ENCODE data around the gene SUMO2. TPM values are rescaled to one million over a fixed set of nuclear protein-coding genes. Genes with fewer than 3 reads are reported as not detected.

SUMO2 gene
- total RNA-seq, 4 donors from 2014 or later, result 22.5 to 52.8 (median 37.4) TPM

Small RNAs within 50 kb of the gene (small RNA-seq; reads per million reads assigned to genes)
- 0 reads per million in 2 donors for gene RF00019

Other genes with a start within 250 kb of the SUMO2 start
- 1 to 10 TPM in 3 of 4 donors, not detected in 1; 5.2 to 9.3 (median 8.5) TPM for gene OTOP3, start 247.1 kb downstream of the SUMO2 start, total RNA-seq
- gene HID1, start 210.2 kb downstream of the SUMO2 start, total RNA-seq, result 100 to 1,000 TPM in 3 of 4 donors, 10 to 100 TPM in 1; 80.0 to 148 (median 124) TPM
- 10 to 100 TPM in 3 of 4 donors, 1 to 10 TPM in 1; 7.4 to 80.7 (median 53.9) TPM for gene CDR2L, start 195.3 kb downstream of the SUMO2 start, total RNA-seq
- gene MRPL58, start 170.3 kb downstream of the SUMO2 start, total RNA-seq, result 10 to 100 TPM; 17.3 to 42.7 (median 32.2) TPM
- 100 to 1,000 TPM; 202 to 302 (median 247) TPM for gene ATP5PD, start 136.0 kb downstream of the SUMO2 start, total RNA-seq
- 10 to 100 TPM; 14.9 to 23.5 (median 20.4) TPM for gene KCTD2, start 135.7 kb downstream of the SUMO2 start, total RNA-seq
- 100 to 1,000 TPM in 3 of 4 donors, 10 to 100 TPM in 1; 47.9 to 211 (median 147) TPM for gene SLC16A5, start 95.0 kb downstream of the SUMO2 start, total RNA-seq
- gene ARMC7, start 73.0 kb downstream of the SUMO2 start, total RNA-seq, result 10 to 100 TPM in 3 of 4 donors, 1 to 10 TPM in 1; 4.1 to 27.0 (median 24.1) TPM
- gene NT5C, start 51.2 kb downstream of the SUMO2 start, total RNA-seq, result 100 to 1,000 TPM; 151 to 176 (median 156) TPM
- gene JPT1, start 28.4 kb downstream of the SUMO2 start, total RNA-seq, result 100 to 1,000 TPM; 132 to 261 (median 202) TPM
- 10 to 100 TPM; 34.0 to 52.8 (median 36.7) TPM for gene NUP85, start 22.7 kb upstream of the SUMO2 start, total RNA-seq
- gene GGA3, start 78.6 kb upstream of the SUMO2 start, total RNA-seq, result 100 to 1,000 TPM in 1 of 4 donors, 10 to 100 TPM in 3; 34.0 to 153 (median 77.0) TPM
- gene MRPS7, start 78.9 kb upstream of the SUMO2 start, total RNA-seq, result 10 to 100 TPM; 23.9 to 53.6 (median 45.3) TPM
- gene MIF4GD, start 88.3 kb upstream of the SUMO2 start, total RNA-seq, result 10 to 100 TPM; 14.5 to 35.5 (median 18.9) TPM
- gene SLC25A19, start 106.5 kb upstream of the SUMO2 start, total RNA-seq, result 10 to 100 TPM in 3 of 4 donors, 1 to 10 TPM in 1; 8.2 to 24.8 (median 17.0) TPM
- 100 to 1,000 TPM in 2 of 4 donors, 10 to 100 TPM in 2; 64.8 to 120 (median 98.3) TPM for gene GRB2, start 222.7 kb upstream of the SUMO2 start, total RNA-seq